A673 (cell line): ENCODE results near the gene HSP90AB1.

ENCODE experiments used
- CTCF ChIP-seq: fragments of 300-800, 200-600 bp; sonication (generic); conservative IDR thresholded peaks from 2 replicates; pipeline ENCODE4 v1.5.1; 2017; ENCODE audit warnings: low read depth, mild to moderate bottlenecking, antibody characterized with exemption, low read length, moderate library complexity, mixed read lengths
- EZH2 ChIP-seq: fragments of 200-600 bp; sonication (generic); IDR thresholded peaks from 2 replicates; pipeline ENCODE4 v1.6.1; 2017; ENCODE audit warnings: borderline replicate concordance, low read depth, mild to moderate bottlenecking, mixed read lengths, antibody characterized with exemption, low read length; ENCODE audit not compliant: poor library complexity, severe bottlenecking

GRCh38 chr6:44230034-44230675 lies 16.7 kb upstream of the HSP90AB1 start:
- TF ChIP-seq EZH2 (no peak), CTCF (no peak)
